Activated CD4-positive, alpha-beta memory T cell treated with anti-CD3 and anti-CD28 coated beads, Interleukin-2, amount 10 ng/mL, durations not matched to agents 7 days and 5 days (primary cell): ENCODE measurements around the gene DNM3. TPM values are rescaled to one million over a fixed set of nuclear protein-coding genes. Genes with fewer than 3 reads are reported as not detected.

ENCODE experiments used
- CTCF ChIA-PET: fragments of 350-600 bp; sonication (Branson Sonifier 250); formaldehyde crosslinking; loops from one replicate; lab custom pipeline; 2021; ENCODE audit warnings: antibody characterized with exemption, inconsistent platforms; lab: Charles Lee
- POLR2A ChIA-PET: fragments of 350-600 bp; sonication (Branson Sonifier 250); formaldehyde crosslinking; loops from one replicate; lab custom pipeline; 2021; ENCODE audit warnings: antibody characterized with exemption; lab: Charles Lee
- DNase-seq: peaks from one replicate; pipeline ENCODE4 v3.0.0-alpha.2; 2020
- H3K27ac Mint-ChIP-seq: one replicate; pipeline ENCODE4 v1.8.0; 2021; ENCODE audit warnings: mild to moderate bottlenecking, mixed read lengths
- H3K27me3 Mint-ChIP-seq: one replicate; pipeline ENCODE4 v1.8.0; 2021; ENCODE audit warnings: mixed read lengths
- H3K36me3 Mint-ChIP-seq: one replicate; pipeline ENCODE4 v1.8.0; 2021; ENCODE audit warnings: low read depth, mixed read lengths
- H3K4me1 Mint-ChIP-seq: one replicate; pipeline ENCODE4 v1.8.0; 2021; ENCODE audit warnings: mixed read lengths
- H3K4me3 Mint-ChIP-seq: one replicate; pipeline ENCODE4 v1.8.0; 2021; ENCODE audit warnings: mild to moderate bottlenecking, mixed read lengths
- H3K9me3 Mint-ChIP-seq: one replicate; pipeline ENCODE4 v1.8.0; 2021; ENCODE audit warnings: mixed read lengths
- total RNA-seq, 2 experiments: library from RNA; stranded (reverse); gene quantifications; one replicate each; pipeline ENCODE4 v1.2.3, GENCODE V29; 2021

The DNM3 gene
- total RNA-seq, 2 experiments from 2014 or later: 2.0 to 2.2 TPM

DNA sequence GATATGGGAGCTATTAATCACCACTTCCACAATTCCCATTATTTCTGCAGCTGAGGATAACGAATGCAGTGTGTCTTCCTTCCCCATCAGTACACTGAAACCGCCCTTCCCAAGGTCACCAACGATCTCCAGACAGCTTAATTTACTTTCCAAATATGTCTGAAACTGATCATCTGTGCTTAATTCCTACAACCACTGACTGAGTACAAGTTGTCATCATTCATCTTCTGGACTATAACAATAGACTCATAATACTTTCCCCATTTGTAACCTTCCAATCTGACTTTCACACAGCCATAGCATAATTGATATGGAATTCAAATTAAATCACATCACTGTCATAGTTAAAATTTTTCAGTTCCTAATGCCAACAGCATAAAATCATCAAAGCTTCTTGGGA is 17.4 kb downstream of the DNM3 start:
- H3K9me3 Mint-ChIP-seq: peaks cover 4% of the 10 kb centered on the region
- peaks cover 23% of the 10 kb centered on the region for H3K27me3 Mint-ChIP-seq
- H3K4me3 Mint-ChIP-seq: no peak overlapping the region
- DNase-seq: no peak
- H3K4me1 Mint-ChIP-seq: no peaks in the 10 kb centered on the region
- CTCF ChIA-PET: no interaction called here
- POLR2A ChIA-PET: interaction anchor here (0.9 kb wide), 1 partner anchor 17 kb away, joined by 3 read pairs; no protein-coding TSS in a partner anchor
- H3K36me3 Mint-ChIP-seq: no peaks in the 10 kb centered on the region
- H3K27ac Mint-ChIP-seq: no peak overlapping the region

DNA sequence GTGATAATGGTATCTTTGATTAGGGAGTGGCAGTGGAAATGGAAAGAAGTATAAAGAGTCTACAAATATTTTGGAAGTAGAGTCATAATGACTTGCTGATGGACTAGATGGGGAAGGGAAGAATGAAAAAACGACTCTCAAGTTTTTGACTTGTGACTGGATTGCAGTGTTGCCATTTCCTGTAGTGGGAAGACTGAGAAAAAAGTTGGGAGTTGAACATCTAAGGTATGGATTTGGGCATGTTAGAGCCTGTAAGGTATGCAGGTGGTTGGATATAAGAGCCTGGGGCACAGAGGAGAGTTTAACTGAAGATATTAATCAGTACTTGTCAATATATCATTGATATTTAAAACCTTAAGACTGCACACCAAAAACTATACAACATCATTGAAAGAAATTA is 19.4 kb downstream of the DNM3 start:
- peaks cover 4% of the 10 kb centered on the region for H3K9me3 Mint-ChIP-seq
- ChIA-PET CTCF (no interaction called here), POLR2A (no interaction called here)
- no peaks in the 10 kb centered on the region for H3K36me3 Mint-ChIP-seq
- H3K4me1 Mint-ChIP-seq: no peaks in the 10 kb centered on the region
- H3K27me3 Mint-ChIP-seq: peaks cover 20% of the 10 kb centered on the region
- H3K4me3 Mint-ChIP-seq: no peak overlapping the region
- H3K27ac Mint-ChIP-seq: no peak overlapping the region
- DNase-seq: no peak

DNA sequence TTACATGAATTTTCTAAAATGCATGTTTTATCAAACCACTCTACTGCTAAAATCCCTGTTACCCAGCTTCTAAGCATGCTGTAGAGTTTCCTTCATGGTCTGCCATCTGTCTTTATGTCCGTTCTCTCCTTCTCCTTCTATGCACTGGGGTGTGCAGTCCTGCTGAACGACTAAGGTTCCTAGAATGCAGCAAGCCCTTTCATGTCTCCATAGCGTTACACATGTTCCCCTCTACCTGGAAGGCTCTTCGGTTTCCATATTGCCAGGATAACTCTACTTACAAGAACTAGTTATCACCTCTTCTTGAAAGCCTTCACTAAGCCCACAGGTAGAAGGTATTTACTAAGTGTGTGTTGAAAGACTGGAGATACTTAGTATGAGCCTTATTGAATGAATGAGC is 22.2 kb downstream of the DNM3 start:
- no peak for DNase-seq
- POLR2A ChIA-PET: no interaction called here
- CTCF ChIA-PET: no interaction called here
- H3K9me3 Mint-ChIP-seq: no peaks in the 10 kb centered on the region
- no peak overlapping the region for H3K27ac Mint-ChIP-seq
- H3K36me3 Mint-ChIP-seq: no peaks in the 10 kb centered on the region
- H3K4me3 Mint-ChIP-seq: no peak overlapping the region
- peaks cover 10% of the 10 kb centered on the region for H3K27me3 Mint-ChIP-seq
- H3K4me1 Mint-ChIP-seq: no peaks in the 10 kb centered on the region

DNA sequence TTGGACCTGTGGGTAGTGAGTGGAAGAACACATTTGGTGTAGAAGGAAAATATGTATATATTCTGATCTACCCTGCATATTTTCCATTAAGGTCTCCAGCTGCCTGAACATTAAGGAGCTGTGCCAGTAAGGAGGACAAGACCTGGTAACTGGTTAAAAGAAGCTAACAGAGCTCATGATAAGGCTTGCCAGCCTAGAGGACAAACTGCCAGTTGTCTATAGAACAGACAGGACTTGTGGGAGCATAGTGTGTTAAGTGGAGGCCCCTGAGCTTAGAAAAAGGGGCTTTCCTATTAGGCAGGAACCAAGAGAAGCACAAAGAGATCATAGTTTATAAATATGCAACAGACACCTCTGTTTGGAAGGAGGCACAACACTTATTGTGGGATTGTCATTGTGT is 23.0 kb downstream of the DNM3 start:
- DNase-seq: no peak
- ChIA-PET CTCF (no interaction called here), POLR2A (no interaction called here)
- Mint-ChIP-seq H3K9me3 (no peaks in the 10 kb centered on the region), H3K27me3 (peaks cover 10% of the 10 kb centered on the region), H3K4me1 (no peaks in the 10 kb centered on the region), H3K36me3 (no peaks in the 10 kb centered on the region), H3K27ac (no peak overlapping the region), H3K4me3 (no peak overlapping the region)

DNA sequence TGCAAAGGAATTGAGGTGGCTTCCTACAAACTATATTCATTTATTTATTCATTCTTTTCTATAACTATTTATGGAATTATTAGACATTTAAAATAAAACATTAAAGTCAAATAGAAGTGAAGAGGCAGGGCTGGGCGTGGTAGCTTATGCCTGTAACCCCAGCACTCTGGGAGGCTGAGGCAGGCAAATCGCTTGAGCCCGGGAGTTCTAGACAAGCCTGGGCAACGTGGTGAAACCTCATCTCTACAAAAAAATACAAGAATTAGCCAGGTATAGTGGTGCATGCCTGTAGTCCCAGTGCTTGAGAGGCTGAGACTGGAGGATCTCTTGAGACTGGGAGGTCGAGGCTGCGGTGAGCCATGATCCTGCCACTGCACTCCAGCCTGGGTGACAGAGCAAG is 23.8 kb downstream of the DNM3 start:
- no peaks in the 10 kb centered on the region for H3K4me1 Mint-ChIP-seq
- POLR2A ChIA-PET: no interaction called here
- CTCF ChIA-PET: no interaction called here
- no peak overlapping the region for H3K27ac Mint-ChIP-seq
- H3K4me3 Mint-ChIP-seq: no peak overlapping the region
- H3K36me3 Mint-ChIP-seq: no peaks in the 10 kb centered on the region
- H3K27me3 Mint-ChIP-seq: peaks cover 10% of the 10 kb centered on the region
- H3K9me3 Mint-ChIP-seq: no peaks in the 10 kb centered on the region
- no peak for DNase-seq

DNA sequence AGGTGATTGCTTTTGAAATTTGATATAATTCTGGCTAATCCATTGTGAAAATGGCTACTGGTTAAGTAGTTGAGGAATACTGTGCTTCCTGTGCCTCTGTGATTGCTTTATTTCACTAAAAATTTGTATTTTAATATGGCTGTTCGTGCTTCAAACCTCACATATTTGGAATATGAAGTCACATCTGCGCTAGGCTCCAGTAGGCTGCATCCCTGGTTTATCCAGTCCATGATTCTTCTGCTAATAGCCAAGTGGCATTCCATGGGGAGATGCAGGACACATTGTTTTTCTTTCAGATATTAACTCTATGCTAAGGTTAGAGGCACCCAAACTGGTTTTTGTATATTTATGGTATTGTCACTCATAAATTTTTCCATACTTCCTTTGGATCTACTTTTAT is 25.9 kb downstream of the DNM3 start:
- CTCF ChIA-PET: no interaction called here
- Mint-ChIP-seq H3K27ac (no peak overlapping the region), H3K9me3 (no peaks in the 10 kb centered on the region), H3K4me3 (no peak overlapping the region), H3K36me3 (no peaks in the 10 kb centered on the region), H3K27me3 (peaks cover 16% of the 10 kb centered on the region), H3K4me1 (no peaks in the 10 kb centered on the region)
- POLR2A ChIA-PET: no interaction called here
- DNase-seq: no peak

- ChIA-PET CTCF (no interaction called here), POLR2A (no interaction called here)
- Mint-ChIP-seq H3K4me1 (no peaks in the 10 kb centered on the region), H3K27me3 (peaks cover 13% of the 10 kb centered on the region), H3K27ac (no peak overlapping the region), H3K36me3 (no peaks in the 10 kb centered on the region), H3K4me3 (no peak overlapping the region), H3K9me3 (no peaks in the 10 kb centered on the region)
- DNase-seq: no peak
Observed at GRCh38 chr1:171868217-171868803, 27.0 kb downstream of the DNM3 start.

DNA sequence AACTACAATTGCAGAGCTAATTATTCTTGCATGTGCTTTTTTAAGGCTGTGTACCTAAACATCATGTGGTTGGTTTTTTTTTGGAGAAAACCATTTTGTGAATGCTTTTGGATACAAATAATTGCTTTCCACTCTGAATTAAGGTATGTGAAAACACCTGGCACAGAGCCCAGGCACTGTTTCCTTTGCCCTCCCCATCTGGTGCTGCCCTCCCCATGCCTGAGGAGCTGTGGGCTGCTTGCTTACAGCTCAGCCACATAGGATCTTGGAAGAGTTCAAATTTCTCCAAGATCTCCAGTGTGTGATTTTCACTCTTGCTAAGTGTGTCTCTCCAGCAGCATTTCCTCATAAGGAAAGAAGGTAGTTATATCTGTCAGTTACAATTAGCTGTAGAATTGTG is 27.8 kb downstream of the DNM3 start:
- Mint-ChIP-seq H3K36me3 (no peaks in the 10 kb centered on the region), H3K4me3 (no peak overlapping the region), H3K4me1 (no peaks in the 10 kb centered on the region), H3K9me3 (no peaks in the 10 kb centered on the region), H3K27me3 (peaks cover 13% of the 10 kb centered on the region), H3K27ac (no peak overlapping the region)
- POLR2A ChIA-PET: no interaction called here
- CTCF ChIA-PET: interaction anchor here (1.2 kb wide), 1 partner anchor 67 kb away, joined by 3 read pairs; no protein-coding TSS in a partner anchor
- DNase-seq: no peak

DNA sequence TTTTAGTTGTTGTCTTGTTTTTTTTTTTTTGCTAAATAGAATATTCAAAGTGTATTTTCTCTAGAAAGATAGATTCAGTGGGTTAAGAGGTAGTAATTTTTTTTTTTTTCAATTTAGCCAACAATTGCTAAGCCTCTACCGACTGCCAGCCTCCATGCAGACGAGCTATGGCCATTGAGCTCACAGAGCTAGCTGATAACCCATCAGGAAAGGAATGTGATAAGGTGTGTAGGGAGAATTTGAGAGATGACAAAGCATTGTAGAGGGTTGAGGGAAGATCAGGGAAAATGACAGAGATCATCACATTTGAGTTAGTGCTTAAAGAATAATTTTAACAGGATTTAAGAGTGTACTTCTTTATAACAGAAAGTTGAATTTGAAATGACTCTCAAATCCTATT is 30.6 kb downstream of the DNM3 start:
- no peak for DNase-seq
- Mint-ChIP-seq H3K27ac (no peak overlapping the region), H3K27me3 (peaks cover 13% of the 10 kb centered on the region), H3K4me3 (no peak overlapping the region), H3K4me1 (no peaks in the 10 kb centered on the region), H3K36me3 (no peaks in the 10 kb centered on the region), H3K9me3 (no peaks in the 10 kb centered on the region)
- ChIA-PET POLR2A (no interaction called here), CTCF (no interaction called here)

GRCh38 chr1:171872430-171872829 is 31.1 kb downstream of the DNM3 start:
- no peak overlapping the region for H3K27ac Mint-ChIP-seq
- DNase-seq: no peak
- H3K4me1 Mint-ChIP-seq: no peaks in the 10 kb centered on the region
- peaks cover 13% of the 10 kb centered on the region for H3K27me3 Mint-ChIP-seq
- ChIA-PET POLR2A (no interaction called here), CTCF (no interaction called here)
- H3K36me3 Mint-ChIP-seq: no peaks in the 10 kb centered on the region
- no peak overlapping the region for H3K4me3 Mint-ChIP-seq
- no peaks in the 10 kb centered on the region for H3K9me3 Mint-ChIP-seq

GRCh38 chr1:171873664-171874063 is 32.4 kb downstream of the DNM3 start:
- DNase-seq: no peak
- ChIA-PET CTCF (no interaction called here), POLR2A (no interaction called here)
- H3K27me3 Mint-ChIP-seq: peaks cover 13% of the 10 kb centered on the region
- H3K36me3 Mint-ChIP-seq: no peaks in the 10 kb centered on the region
- peaks cover 2% of the 10 kb centered on the region for H3K4me1 Mint-ChIP-seq
- no peak overlapping the region for H3K4me3 Mint-ChIP-seq
- no peak overlapping the region for H3K27ac Mint-ChIP-seq
- H3K9me3 Mint-ChIP-seq: no peaks in the 10 kb centered on the region

DNA sequence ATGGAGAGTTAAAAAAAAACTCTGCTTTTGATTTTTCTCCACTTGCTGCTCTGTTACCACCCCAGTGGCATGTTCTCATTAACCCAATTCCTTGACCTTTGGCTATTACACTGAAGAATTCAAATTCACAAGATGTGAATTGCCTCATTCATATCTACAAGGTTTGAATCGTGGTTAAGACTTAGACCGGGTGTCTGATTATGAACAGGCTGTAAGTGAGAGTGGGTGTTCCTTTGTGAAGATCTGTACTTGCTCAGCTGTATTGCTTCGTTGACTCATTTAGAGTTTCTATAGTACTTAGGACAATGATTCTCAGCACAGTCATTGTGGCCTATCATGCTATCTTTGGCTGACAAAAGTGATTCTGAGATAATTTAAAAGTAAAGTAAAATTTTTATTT is 36.4 kb downstream of the DNM3 start:
- Mint-ChIP-seq H3K4me3 (no peak overlapping the region), H3K27me3 (no peaks in the 10 kb centered on the region), H3K4me1 (peaks cover 2% of the 10 kb centered on the region), H3K9me3 (no peaks in the 10 kb centered on the region), H3K36me3 (no peaks in the 10 kb centered on the region), H3K27ac (no peak overlapping the region)
- CTCF ChIA-PET: no interaction called here
- no peak for DNase-seq
- POLR2A ChIA-PET: no interaction called here

DNA sequence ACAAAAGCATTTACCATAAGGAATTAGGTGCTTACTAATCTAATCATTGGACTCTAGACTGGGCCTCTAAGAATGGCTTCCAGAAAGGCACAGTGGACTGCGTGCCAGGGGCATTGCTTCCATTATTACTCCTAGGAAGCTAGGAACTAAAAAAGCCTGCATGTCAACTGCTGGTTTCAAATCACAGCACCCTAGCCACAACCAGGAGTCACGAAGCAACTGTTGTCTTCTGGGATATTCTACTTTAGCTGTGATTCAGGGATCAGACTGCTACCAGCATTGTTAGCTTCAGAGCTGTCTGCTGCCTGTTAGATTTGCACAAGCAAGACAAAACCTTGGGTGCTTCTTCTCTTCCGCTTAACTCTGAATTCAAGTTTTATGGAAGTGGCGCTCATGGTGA is 38.3 kb downstream of the DNM3 start:
- no peak overlapping the region for H3K27ac Mint-ChIP-seq
- ChIA-PET CTCF (no interaction called here), POLR2A (no interaction called here)
- H3K27me3 Mint-ChIP-seq: no peaks in the 10 kb centered on the region
- H3K9me3 Mint-ChIP-seq: no peaks in the 10 kb centered on the region
- peaks cover 11% of the 10 kb centered on the region for H3K4me1 Mint-ChIP-seq
- no peak for DNase-seq
- no peak overlapping the region for H3K4me3 Mint-ChIP-seq
- no peaks in the 10 kb centered on the region for H3K36me3 Mint-ChIP-seq

- CTCF ChIA-PET: no interaction called here
- Mint-ChIP-seq H3K27ac (no peak overlapping the region), H3K36me3 (no peaks in the 10 kb centered on the region), H3K9me3 (peaks cover 2% of the 10 kb centered on the region), H3K4me3 (no peak overlapping the region), H3K27me3 (no peaks in the 10 kb centered on the region), H3K4me1 (peaks cover 15% of the 10 kb centered on the region)
- no peak for DNase-seq
- POLR2A ChIA-PET: no interaction called here
Observed at GRCh38 chr1:171881442-171881841, 40.1 kb downstream of the DNM3 start.
